ENCODE results near the gene UGT2B28. TPM values are rescaled to one million over a fixed set of nuclear protein-coding genes. Genes with fewer than 3 reads are reported as not detected.
"Not testable (repeated sequence)": the region's sequence is repeated elsewhere in the genome, so short reads cannot be mapped to it uniquely, and the experiment has no call there.

Gene UGT2B28
- not detected in 2 replicates for total RNA-seq (2014; rRNA removed; shearing (Covaris generic))
- polyA plus RNA-seq (2014; cell fraction: nucleus; rRNA removed): not detected in 2 replicates

DNA sequence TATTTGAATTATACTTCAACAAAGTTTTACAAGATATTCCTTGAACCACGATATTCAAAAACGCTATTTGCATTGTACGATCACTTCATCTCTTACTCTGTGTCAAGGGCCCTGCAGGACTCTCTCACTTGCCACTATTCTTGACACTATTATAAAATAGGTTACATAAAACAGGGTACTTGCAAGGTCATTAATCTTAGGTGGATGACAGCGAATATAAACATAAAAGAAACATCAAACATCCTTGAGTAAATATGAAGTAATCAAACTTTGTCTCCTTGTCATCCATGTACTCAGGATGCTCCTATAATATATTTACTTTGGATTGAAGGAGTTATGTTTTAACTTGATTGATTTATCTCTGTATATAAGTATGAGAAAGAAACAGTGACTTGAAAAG is at the start of gene UGT2B28:
Gene UGT2B28 (plus strand): TSS at position 395 of the 400 bp plus-strand sequence. CDS start 26 bp downstream, outside the sequence.
- not testable (repeated sequence) for DNase-seq (ENCODE audit: extremely low read depth, low read depth)

DNA sequence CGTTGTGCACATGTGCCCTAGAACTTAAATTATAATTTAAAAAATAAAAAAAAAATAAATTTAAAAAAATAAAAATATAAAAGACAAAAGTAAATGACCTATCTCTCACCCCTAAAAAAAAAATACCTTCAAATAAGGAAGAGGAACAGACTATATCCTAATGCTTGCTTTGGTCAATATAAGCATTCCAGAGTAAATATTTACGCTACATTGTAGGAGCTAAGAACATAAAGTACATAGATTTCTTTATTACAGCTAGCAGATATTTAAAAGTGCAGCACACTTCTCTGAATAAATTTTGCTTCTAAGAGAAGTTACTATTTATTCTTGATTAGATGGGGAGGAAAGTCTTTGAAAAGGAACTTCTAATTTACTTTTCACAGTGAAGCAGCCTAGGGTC is 41.2 kb upstream of the UGT2B28 start:
- no peak for DNase-seq (ENCODE audit: extremely low read depth, low read depth)

DNA sequence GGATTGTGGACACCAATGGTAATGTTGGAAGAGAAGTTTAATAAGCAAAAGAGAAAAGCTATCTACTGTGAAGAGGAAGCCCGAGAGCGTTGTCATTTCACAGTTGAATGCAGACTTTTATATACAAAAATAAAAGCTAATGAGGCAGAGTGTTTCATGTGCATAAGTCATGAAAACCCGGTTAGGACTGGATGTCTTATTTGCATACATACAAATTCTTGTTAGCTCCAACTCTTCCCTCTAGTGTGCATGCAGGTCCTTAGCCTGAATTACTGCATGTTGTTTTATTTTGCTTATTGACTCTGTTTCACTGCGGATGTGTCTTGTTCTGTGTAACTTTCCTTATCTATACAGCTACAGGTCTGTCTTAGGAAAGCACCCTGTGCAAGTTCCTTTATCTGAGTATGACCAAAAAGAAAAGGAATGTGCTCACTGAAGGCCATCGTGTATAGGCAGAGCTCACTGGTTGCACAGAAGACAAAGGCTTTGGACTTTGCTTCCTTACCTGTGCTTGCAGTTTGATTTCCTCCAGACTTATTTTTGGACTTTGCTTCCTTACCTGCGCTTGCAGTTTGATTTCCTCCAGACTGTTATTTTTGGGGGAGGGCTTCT is 40.6 kb upstream of the UGT2B28 start:
- no peak for DNase-seq (ENCODE audit: extremely low read depth, low read depth)

DNA sequence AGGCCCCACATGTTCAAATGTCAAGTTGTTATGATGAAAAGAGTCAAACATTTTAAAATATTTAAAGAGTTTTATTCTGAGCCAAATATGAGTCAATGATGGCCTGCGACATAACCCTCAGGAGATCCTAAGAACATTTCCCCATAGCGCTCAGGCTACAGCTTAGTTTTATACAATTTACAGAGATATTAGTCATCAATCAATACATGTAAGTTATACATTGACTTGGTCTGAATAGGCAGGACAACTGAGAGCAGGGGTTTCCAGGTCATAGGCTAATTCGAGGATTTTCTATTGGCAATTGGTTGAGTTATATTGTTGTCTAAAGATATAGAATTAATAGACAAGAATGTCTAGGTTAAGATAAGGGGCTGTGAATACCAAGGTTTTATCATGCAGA is 39.5 kb upstream of the UGT2B28 start:
- not testable (repeated sequence) for DNase-seq (ENCODE audit: extremely low read depth, low read depth)

DNA sequence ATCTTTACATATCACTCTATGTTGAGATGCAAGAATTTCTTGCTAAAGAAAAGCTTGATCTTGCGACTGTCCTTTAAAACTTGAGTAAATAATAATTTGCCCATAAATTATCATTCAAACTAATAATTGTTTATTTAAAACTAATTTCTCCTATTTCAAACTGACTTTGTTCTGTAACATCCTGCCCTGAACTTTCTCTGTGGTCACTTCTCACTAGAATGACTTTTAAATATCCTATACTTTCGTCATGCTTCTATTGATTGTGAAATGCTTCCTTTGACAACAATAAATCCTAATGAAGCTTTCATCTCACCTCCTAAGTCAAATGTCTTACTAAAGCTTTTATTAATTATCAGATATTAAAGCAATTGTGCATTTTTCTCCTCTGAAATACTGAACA is 38.5 kb upstream of the UGT2B28 start:
- not testable (repeated sequence) for DNase-seq (ENCODE audit: extremely low read depth, low read depth)

DNA sequence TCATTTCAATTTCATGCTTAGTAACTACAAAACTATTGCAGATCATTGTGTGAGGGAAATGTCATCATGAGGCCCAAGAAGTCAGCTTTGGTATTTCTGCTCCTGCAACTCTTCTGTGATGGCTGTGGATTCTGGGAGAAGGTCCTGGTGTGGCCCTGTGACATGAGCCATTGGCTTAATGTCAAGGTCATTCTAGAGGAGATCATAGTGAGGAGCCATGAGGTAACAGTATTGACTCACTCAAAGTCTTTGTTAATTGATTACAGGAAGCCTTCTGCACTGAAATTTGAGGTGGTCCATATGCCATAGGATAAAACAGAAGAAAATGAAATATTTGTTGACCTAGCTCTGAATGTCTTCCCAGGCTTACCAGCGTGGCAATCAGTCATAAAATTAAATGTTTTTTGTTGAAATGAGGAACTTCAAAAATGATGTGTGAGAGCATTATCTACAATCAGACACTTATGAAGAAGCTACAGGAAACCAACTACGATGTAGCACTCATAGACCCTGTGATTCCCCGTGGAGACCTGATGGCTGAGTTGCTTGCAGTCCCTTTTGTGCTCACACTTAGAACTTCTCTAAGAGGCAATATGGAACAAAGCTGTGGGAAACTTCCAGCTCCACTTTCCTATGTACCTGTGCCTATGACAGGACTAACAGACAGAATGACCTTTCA is 37.6 kb upstream of the UGT2B28 start:
- not testable (repeated sequence) for DNase-seq (ENCODE audit: extremely low read depth, low read depth)

DNA sequence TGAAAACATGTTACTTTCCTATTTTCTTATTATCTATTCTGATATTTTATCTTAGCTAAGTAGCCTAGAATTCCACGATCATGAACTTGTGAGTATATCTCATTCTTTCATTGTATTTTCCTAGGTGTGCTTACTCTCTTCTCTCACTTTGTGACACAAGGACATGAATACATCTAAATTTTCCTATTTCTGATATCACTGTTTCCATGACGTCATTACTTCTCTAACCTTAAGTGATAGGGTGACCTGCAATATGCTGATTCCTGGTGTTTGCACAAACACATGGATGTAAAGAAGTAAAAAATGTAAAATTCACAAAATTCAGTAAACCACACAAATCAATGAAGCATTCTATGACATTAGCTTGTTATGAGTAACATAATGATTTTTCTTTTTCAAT is 29.4 kb upstream of the UGT2B28 start:
- not testable (repeated sequence) for DNase-seq (ENCODE audit: extremely low read depth, low read depth)

DNA sequence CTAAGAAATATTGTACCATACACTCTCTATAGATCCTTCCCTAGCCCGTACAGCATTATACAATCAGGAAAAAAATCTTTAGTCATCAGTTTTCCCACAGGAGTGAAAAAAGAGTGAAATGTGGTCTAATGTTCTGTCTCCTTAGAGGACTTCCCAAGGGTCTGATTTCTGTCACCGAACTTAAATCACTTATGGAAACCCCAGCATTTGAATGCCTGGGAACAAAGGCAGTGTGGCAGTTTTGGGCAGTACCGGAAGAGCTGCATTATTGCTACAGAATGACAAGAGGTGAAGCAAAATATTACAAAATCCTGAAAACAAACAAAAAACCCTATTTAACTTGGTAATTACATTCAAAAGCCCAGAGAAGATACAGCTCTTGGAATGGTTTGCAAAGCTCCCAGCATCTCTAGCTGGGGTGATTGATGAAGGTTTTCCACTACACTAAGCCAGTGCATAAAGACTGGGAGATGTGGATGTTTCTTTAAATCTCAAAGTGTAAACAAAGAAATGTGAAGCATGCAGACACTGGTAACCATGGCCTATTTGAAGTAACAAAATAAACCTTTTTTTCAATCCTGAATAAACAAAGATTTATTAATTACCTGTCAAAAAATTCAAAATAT is 27.0 kb upstream of the UGT2B28 start:
- DNase-seq (ENCODE audit: extremely low read depth, low read depth): not testable (repeated sequence)

DNA sequence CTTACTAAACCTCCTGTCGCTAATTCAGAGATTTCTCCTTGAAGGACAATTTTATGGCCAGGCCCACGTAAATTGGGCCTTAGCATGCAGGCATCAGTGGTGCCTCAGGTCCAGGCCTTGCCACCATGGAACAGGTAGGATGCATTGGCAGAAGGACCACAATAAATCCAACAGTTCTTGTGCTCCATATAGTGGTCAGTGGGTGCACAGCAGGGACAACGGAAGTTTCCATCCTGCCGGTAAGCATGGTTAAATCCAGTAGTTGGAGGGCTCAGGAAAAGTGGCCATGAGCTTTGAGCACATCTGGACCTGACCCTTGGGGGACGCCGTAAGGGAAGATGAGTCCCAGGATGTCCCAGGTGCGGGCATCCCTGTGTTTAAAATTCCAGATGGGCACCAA is 11.7 kb upstream of the UGT2B28 start:
- not testable (repeated sequence) for DNase-seq (ENCODE audit: extremely low read depth, low read depth)

DNA sequence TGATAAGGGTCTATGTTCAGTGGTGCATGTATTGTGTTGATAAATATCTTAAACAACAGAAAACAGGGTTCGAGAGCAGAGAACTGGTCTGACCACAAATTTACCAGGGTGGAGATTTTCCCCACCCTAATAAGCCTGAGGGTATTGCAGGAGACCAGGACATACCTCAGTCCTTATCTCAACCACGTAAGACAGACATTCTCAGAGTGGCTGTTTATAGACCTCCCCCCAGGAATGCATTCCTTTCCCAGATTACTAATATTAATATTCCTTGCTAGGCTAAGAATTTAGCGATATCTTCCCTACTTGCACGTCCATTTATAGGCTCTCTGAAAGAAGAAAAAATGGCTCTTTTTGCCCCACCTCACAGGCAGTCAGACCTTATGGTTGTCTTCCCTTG is 16.1 kb downstream of the UGT2B28 start:
- DNase-seq (ENCODE audit: extremely low read depth, low read depth): not testable (repeated sequence)

DNA sequence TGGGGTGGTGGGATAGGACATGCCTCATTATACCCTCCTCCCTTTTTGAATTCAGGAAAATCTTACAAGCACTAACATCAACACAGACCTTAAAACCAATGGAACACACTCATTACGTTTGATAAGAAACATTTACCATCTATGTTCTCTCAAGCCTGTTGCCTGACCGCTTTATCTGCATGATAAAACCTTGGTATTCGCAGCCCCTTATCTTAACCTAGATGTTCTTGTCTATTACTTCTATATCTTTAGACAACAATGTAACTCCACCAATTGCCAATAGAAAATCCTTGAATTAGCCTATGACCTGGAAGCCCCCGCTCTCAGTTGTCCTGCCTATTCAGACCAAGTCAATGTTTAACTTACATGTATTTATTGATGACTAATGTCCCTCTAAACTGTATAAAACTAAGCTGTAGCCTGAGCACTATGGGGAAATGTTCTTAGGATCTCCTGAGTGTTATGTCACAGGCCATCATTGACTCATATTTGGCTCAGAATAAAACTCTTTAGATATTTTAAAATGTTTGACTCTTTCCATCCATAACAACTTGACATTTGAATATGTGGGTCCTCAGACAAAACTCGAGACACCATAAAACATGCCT is 28.3 kb downstream of the UGT2B28 start:
- not testable (repeated sequence) for DNase-seq (ENCODE audit: extremely low read depth, low read depth)

DNA sequence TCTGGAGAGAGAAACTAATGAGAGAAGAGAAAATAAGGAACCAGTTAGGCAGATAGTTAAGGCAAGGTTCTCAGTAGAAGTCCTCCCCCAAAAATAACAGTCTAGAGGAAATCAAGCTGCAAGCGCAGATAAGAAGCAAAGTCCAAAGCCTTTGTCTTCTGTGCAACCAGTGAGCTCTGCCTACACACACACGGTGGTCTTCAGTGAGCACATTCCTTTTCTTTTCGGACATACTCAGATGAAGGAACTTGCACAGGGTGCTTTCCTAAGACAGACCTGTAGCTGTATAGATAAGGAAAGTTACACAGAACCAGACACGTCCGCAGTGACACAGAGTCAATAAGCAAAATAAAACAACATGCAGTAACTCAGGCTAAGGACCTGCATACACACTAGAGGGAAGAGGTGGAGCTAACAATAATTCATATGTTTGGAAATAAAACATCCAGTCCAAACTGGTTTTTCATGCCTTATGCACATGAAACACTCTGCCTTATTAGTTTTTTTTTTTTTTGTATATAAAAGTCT is 29.3 kb downstream of the UGT2B28 start:
- not testable (repeated sequence) for DNase-seq (ENCODE audit: extremely low read depth, low read depth)

DNA sequence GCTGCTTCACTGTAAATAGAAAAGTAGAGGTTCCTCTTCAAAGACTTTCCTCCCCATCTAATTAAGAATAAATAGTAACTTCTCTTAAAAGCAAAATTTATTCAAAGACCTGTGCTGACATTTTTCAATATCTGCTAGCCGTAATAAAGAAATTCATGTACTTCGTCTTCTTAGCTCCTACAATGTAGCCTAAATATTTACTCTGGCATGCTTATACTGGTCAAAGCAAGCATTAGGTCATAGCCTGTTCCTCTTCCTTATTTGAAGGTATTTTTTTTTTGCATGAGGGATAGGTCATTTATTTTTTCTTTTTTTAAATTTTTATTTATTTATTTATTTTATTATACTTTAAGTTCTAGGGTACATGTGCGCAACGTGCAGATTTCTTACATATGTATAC is 30.0 kb downstream of the UGT2B28 start:
- DNase-seq (ENCODE audit: extremely low read depth, low read depth): not testable (repeated sequence)

DNA sequence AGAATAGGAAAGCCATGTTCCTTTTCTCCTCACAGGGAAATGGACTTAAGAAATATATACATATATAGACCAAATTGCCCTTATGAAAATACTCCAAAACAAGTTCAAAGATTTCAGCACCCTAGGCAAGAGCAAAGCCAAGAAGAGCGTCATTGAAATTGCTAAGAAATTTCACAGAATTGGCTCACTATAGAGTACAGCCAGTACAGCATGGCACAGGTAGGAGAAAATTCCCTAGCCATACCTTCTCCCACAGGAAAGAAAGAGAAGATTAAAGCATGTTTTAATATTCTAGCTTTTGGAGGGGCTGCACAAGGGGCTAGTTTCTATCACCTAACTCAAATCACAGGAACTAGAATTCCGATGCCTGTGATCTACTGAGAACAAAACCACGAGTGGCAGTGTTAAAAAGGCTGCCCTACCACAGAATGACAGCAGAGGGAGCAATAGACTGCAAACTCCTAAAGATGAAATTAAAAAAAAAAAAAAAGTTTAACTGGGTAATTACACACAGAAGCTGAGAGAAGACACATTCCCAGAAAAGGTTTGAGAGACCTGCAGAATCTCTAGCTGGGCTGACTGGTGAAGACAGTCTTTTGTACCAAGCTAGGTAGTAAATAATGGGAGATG is 37.5 kb downstream of the UGT2B28 start:
- DNase-seq (ENCODE audit: extremely low read depth, low read depth): peak; percentile 18

DNA sequence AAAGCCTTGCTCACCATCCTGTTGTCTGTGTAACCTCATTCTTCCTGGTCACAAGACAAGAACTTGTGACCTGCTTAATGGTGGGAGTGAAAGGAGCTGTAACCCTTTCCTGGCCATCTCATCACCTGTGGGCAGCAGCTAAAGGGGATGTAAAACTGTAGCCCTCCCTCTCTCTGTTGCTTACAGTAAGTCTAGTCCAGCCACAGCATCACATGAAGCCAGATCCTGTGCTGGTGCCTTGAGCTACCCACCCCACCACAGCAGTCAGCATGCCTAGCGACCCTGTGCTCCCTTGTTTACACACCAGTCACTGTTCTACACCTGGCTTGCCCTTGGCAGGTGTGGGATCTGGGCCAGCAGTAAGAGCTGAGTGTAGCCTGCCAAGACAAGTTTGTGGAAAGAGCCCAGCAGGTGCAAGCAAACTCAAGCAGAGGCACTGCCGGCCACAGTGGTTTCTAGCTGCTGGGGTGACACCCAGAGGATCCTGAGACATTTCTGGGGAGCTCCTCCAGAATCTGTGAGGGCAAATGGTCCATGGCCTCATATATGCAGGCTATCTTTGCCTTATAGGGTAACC is 41.0 kb downstream of the UGT2B28 start:
- DNase-seq (ENCODE audit: extremely low read depth, low read depth): no peak

DNA sequence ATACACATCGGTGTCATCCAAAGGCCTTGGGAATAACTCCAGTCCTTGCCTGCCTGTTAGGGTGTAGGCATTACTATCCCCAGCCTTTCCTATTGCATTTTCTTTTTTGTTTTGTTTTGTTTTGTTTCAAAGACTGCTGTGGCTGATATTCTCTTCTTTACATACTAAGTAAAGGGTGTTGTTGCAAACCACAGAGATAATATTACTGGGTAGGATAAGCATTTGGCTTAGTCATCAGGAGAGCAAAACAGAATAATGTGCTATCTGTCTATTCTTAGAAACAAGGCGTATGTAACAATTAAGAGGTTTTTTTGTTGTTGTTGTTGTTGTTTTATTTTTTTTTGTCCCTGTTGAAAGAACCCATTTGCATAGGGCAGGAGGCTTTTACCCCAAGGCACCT is 41.8 kb downstream of the UGT2B28 start:
- no peak for DNase-seq (ENCODE audit: extremely low read depth, low read depth)

DNA sequence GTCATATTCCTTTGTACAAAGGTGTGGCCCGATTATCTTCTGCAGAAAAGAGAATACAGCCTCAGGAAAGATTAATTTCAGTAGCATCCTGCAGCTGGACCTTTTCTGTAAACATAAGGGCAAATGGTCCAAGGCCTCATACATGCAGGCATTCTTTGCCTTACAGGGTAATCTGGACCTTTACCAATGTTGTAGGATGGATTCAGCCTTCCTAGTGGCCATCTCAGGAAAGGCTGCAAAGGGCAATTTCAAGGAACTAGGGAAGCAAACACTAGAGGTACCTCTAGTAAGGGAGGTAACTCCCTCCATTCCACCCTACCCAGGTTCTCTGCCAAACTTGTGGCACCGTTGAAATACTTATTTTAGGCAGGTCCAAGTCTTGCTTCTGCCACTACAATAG is 43.0 kb downstream of the UGT2B28 start:
- no peak for DNase-seq (ENCODE audit: extremely low read depth, low read depth)

DNA sequence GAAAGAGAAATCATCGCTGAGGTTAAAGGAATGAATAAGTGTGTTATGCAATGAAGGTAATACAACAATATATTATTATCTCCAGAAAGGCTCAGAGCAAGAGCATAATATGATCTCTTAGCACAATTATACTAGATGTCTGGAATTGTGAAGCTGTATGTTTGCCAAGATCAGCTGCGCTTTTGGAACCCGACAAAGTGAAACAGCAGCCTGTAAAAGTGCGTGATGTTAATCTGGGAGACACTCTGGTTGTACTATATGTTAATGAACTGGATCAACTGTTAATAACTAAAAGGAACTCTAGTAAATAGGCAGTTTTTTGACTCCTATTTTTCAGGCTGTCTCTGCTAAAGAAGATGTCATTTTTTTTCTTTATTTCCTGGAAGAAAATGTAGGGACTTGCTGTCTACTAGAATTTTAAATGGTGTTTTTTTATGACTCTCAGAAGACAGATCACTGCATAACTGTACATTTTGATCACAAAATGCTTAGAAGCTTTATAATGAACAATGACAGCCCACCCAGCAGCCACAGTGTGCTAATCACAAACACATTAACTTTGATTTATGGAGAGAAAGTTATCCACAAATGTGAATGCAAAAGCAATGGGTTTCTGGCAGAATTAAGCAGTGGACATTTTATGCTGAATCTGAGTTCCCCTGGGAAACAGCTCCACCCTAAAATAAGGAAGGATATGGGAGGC is 50.2 kb downstream of the UGT2B28 start:
- DNase-seq (ENCODE audit: extremely low read depth, low read depth): no peak

DNA sequence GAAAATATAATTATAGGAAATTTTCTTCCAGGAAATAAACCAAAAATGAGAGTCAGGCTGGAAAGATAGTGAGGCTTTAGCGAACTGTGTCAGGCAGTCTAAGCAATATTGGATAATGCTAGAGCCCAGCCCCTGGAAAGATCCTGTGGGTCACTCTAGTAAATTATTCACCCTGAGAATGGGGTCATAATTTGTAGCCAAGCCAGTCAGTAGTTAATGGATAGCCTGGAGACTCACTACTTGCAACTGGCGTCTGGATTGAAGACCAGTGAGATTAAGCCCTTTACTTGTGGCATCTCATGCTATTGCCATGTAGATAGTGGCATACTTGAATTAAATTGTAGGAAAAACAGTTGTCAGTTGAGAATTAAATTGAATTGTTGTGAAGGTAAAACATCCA is 51.0 kb downstream of the UGT2B28 start:
- DNase-seq (ENCODE audit: extremely low read depth, low read depth): not testable (repeated sequence)

DNA sequence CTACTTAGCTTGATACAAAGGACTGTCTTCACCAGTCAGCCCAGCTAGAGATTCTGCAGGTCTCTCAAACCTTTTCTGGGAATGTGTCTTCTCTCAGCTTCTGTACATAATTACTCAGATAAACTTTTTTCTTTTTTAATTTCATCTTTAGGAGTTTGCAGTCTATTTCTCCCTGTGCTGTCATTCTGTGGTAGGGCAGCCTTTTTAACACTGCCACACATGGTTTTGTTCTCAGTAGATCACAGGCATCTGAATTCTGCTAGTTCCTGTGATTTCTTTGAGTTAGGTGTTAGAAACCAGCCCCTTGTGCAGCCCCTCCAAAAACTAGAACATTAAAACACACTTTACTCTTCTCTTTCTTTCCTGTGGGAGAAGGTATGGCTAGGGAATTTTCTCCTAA is 55.2 kb downstream of the UGT2B28 start:
- DNase-seq (ENCODE audit: extremely low read depth, low read depth): not testable (repeated sequence)

Data from NCI-H460 (cell line).